ENCODE measurements around the gene CAMKK2.

- TF ChIP-seq PAX5 (IDR thresholded peaks at IDR 0.05; ENCODE audit: insufficient read depth, low read length, severe bottlenecking) (no peak), POLR2A (IDR thresholded peaks at IDR 0.05; ENCODE audit: low read depth, low read length) (no peak), TAF1 (IDR thresholded peaks at IDR 0.05; ENCODE audit: low read depth, low read length) (no peak), POLR2AphosphoS5 (IDR thresholded peaks at IDR 0.05; ENCODE audit: low read depth, low read length) (no peak), SPI1 (IDR thresholded peaks at IDR 0.05; ENCODE audit: low read depth, low read length) (no peak)
These were observed 93.0 kb downstream of the CAMKK2 start for GRCh38 chr12:121203482-121203881.
